ENCODE results near the gene TSPAN17.
A peak's percentile ranks its signal among the peaks of the same experiment; 100 is the strongest.

Gene TSPAN17

GRCh38 chr5:176642675-176643490 lies 4.4 kb upstream of the TSPAN17 start:
- no peak for DNase-seq (ENCODE audit: low read depth in 2 of 2)

DNA sequence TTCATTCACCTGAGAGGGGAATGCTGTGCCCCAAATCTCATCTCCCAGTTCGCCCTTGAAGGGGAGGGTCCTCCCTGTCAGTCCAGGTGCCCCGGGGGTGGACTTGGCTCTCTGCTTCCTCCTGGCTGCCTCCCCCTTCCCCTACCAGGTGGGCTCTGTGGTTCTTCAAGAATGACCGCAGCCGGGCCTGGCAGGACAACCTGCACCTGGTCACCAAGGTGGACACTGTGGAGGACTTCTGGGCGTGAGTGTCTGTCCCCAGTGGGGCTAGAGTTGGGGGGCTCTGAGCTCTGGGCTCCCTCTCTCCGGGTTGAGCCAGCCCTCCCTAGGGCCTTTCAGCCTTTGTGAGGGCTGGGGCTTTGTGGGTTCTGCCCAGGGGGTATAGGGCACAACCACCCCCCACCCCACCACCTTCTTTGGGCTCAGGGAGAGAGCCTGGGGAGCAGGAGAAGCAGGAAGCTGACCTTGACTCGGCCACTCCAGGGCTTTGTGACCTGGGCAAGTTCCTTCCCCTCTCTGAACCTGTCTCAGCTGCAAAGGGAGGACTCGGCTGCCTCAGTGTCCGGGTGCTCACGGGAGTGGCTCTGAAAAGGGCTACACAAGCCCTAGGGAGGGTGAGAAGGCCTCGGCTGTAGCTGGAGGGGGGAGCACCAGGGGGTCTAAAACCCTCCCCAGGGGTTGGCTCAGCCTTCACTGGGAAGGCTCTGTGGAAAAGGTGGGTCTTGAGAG lies 3.6 kb upstream of the TSPAN17 start:
- no peak for DNase-seq (ENCODE audit: low read depth in 2 of 2)

DNA sequence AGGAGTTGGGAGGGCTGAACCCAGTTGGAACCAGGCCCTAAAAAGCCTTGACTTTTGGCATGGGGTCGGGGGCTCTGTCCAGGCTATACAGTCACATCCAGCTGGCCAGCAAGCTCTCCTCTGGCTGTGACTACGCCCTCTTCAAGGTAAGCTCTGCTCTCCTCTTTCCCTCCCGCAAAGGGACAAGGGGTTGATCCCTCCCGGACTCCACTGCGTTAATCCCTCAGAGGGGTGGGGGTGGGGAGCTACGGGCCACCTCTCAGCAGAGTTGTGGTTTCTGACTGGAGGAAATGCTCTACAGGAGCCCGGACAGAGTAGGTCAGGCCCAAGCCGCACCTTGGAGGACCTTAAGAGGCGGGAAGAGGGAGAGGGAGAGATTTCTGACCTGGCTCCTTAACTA lies 3.0 kb upstream of the TSPAN17 start:
- DNase-seq (ENCODE audit: low read depth in 2 of 2) = no peak

- DNase-seq (ENCODE audit: low read depth in 2 of 2) = no peak
These were observed 2.2 kb upstream of the TSPAN17 start for GRCh38 chr5:176644878-176645670.

DNA sequence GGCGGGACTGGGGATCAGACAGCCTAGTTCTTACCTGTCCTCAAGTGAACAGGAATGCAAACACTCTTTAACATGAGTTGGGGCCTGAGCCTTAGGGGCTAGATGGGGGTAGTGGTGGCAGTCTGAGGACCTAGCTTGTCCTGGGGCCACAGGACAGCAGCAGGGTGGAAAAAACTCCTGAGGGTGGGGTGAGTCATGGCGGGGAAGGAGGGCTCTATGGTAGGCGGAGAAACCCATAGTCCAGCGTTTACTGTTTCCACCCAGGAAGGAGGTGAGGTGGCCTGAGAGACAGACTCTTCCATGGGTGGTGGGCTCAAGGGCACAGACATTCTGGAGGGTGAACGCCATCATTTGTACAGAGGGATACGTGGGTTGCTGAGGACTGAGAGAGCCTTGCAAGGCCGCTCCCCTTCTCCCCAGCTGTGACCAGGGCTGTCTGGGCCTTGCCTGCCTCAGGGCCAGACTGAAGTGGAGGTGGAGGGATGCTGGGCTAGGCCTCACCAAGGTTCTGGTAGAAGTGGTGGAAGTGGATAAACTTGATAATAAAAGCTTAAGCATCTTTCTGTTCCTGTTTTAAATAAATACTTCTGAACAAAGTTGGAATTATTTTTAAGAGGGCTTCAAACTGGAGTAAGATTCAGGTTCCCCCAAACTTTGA lies 1.1 kb upstream of the TSPAN17 start:
- no peak for DNase-seq (ENCODE audit: low read depth in 2 of 2)

DNA sequence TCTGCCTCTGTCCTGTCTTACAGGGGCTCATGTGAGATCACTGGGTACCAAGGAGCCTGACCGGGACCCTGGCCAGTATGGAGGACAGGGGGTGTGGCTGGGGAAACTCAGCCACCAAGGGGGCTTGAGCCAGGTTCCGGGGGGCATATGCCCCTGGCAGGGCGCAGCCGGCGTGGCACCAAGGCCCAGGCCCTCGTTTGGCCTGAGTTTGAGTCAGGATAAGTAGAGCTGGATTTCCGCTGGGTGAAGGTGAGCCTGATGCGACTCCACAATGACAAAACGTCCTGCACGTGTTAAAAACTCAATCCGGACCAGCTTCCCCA lies 616 bp upstream of the TSPAN17 start:
- no peak for DNase-seq (ENCODE audit: low read depth in 2 of 2)

DNA sequence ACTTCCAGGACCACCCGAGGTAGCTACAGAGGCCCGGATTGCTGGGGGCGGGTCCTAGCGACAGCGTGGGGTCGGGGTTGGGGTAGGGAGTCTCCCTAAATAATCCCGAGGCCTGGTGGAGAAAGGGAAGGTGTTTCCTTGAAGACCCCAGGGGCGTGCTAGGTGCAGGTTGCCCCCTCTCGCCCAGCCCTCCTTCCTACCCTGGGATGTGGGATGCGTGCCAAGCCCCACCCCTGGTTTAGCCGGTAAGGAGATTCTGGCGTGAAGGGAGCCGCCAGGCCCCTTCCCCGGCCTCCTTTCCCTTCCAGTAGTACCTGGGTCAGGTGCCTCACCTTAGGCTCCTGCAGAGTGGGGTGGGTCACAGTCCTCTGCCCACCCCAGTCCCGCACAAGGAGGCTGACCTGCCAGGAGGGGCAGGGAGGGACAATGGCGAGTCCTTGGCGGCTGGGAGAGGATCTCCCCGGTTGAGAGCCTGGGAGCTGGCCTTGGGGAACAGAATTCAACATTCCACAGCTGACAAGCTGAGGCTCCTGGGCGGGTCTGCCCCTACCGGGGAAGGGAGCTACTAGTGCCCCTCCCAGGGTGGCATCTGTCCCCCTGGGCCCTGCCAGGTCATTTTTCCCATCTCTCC lies 674 bp downstream of the TSPAN17 start:
- DNase-seq (ENCODE audit: low read depth in 2 of 2) = no peak

GRCh38 chr5:176648474-176649194 lies 1.4 kb downstream of the TSPAN17 start:
- DNase-seq (ENCODE audit: low read depth in 2 of 2) = peak; percentile 22 to 53

GRCh38 chr5:176650354-176650884 lies 3.1 kb downstream of the TSPAN17 start:
- DNase-seq (ENCODE audit: low read depth in 2 of 2) = no peak

- no peak for DNase-seq (ENCODE audit: low read depth in 2 of 2)
These were observed 4.2 kb downstream of the TSPAN17 start for GRCh38 chr5:176651472-176651980.

GRCh38 chr5:176652136-176652535 lies 4.9 kb downstream of the TSPAN17 start:
- DNase-seq (ENCODE audit: low read depth in 2 of 2) = no peak

- DNase-seq (ENCODE audit: low read depth in 2 of 2) = peak; percentile 85 to 94
These were observed 6.4 kb downstream of the TSPAN17 start for GRCh38 chr5:176653401-176654385.

GRCh38 chr5:176654856-176655255 lies 7.6 kb downstream of the TSPAN17 start:
- no peak for DNase-seq (ENCODE audit: low read depth in 2 of 2)

DNA sequence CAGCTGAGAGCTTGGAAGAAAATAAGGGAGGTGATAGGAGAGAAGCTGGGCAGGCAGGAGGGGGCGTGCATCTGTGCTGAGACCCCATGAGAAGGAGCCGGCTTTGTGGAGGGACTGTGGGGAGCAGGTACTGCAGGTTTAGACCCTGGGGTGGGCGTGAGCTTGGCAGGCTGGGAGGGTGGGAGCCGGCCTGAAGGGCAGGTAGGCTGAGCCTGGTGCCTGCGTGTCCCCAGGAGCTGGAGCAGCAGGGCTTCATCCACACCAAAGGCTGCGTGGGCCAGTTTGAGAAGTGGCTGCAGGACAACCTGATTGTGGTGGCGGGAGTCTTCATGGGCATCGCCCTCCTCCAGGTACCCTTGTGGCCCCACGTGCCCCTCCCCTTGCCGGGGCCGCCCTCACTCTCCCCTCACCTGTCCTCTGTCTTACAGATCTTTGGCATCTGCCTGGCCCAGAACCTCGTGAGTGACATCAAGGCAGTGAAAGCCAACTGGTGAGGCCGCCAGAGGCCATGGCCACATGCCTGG lies 9.2 kb downstream of the TSPAN17 start:
- no peak for DNase-seq (ENCODE audit: low read depth in 2 of 2)

DNA sequence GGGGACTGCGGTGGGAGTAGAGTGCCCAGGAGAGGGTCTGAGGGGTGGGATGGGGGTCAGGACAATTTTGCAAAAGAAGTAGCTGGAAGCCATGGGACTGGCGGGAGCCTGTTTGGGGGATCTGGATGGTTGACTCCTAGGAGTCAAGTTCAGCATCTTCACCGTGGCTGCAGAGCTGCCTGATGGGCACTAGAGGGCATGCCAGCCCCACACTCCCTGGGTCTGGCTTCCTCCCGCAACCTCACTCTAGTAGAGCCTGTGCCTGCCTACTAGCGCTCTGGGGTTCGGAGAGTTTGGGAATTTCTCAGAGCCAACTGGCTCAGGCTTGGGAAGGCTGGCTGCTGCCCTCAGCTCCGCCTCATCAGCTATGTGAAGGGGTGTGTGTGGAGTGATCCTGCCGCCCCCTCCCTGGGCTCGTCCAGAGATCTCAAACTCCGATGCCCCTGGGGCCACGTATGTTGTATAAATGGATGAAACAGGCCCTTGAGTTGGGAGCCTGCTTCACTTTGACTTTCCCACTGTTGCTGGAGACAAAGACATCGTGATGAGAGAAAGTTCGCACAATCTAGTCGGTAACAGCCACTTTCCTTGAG lies 10.8 kb downstream of the TSPAN17 start:
- DNase-seq (ENCODE audit: low read depth in 2 of 2) = peak in 1 of 2 donors; percentile 36

DNA sequence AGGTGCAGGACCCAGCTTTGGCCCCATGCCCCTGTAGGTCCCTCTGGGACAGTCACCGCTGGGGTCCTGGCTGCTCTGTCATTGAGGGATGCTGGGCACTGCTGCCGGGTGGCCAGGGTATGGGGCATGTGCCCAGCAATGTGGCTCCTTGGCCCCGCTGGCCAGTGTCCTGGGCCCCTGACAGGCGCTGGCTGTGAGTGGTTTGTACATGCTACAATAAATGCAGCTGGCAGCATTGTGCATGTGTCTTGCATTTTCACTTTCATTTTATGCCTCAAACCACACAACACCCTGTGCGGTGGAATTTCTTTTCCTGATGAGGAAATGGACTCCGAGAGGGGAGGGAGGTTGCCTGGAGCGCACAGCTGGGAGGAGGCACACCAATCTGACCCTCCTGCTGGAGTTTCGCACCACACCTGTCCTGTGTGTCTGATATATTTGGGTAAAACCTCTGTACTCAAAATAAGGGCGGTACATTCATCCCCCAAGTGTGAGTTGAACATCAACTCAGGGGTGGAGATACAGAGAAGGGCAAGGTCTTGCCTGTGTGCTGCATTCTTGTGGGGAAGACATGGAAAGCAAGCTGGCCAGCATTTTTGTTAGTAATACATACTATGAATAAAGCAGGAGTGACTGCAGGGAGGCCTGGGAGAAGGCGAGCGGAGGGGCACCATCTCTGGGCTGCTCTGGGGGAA lies 11.7 kb downstream of the TSPAN17 start:
- peak in 1 of 2 donors; percentile 12 for DNase-seq (ENCODE audit: low read depth in 2 of 2)

- DNase-seq (ENCODE audit: low read depth in 2 of 2) = no peak
These were observed 12.2 kb downstream of the TSPAN17 start for GRCh38 chr5:176659512-176659839.

DNA sequence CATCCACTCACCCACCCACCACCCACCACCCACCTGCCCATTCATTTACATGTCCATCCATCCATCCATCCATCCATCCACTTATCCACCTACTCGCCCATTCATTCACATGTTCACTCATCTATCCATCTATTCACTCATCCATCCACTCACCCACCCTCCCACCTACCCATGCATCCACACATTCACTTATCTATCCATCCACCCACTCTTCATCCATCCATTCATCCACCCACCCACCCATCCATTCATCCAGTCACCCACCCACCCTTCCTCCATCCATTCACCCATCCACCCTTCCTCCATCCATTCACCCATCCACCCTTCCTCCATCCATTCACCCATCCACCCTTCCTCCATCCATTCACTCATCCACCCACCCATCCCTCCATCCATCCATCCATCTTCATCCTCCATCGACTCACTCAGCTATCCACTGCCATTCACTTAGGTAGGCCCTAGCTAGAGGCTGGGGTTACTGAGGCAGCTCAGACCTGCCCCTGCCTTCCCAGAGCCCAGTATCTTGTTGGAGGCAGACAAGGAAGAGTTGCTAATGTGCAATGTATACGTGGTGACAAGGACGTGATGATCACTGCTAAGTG lies 12.7 kb downstream of the TSPAN17 start:
- no peak for DNase-seq (ENCODE audit: low read depth in 2 of 2)

Measured in stimulated activated CD8-positive, alpha-beta memory T cell treated with anti-CD3 and anti-CD28 coated beads, Interleukin-7, amount 100 ng/mL, for 4 hours (primary cell).